ENCODE results near the gene TNC.
"Not testable (repeated sequence)": the region's sequence is repeated elsewhere in the genome, so short reads cannot be mapped to it uniquely, and the experiment has no call there.

Gene TNC

DNA sequence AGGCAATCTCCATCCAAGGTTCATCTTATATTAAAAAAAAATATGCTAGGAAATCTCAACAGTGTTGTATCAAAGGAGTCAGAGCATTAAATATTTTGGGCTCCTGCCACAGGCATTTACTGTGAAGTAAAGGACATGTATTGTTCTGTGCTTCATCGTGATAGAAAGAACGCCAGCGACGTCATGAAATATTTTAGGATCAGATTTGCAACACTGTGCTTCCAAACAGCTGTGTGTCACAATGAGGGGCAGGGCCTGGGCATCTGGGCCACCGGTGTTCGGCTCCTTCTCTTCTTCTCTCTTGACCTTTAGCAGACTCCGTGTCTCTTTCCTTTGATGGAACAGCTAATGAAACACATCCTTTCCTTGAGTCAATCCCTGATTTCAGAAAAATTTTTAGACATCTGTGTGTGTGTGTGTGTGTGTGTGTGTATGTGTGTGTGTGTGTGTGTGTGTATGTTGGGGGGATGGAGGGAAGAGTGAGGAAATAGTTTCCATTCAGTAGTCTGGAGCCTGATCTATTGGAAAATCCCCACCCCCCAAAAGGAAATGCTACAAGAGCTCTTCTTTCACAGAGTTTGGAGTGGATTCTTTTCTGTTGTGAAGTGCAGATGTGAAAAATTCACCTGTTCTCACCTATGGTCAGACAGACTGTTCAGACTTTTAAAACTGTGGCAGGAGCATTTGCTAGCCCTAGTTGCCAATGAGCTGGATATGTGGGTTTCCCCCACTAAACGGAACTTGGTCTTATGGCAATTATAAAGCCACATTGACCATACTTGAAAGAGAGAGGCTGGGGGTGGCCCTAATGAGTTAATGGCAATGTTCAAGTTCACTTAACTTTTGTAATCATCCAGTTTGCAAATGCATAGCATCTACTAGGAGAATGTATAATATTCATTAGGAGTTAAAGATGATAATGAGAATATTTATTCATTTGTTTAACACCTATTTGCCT lies 18.1 kb upstream of the TNC start:
- no peak for DNase-seq (ENCODE audit: extremely low read depth in 1 of 2, low read depth in 1 of 2)

DNA sequence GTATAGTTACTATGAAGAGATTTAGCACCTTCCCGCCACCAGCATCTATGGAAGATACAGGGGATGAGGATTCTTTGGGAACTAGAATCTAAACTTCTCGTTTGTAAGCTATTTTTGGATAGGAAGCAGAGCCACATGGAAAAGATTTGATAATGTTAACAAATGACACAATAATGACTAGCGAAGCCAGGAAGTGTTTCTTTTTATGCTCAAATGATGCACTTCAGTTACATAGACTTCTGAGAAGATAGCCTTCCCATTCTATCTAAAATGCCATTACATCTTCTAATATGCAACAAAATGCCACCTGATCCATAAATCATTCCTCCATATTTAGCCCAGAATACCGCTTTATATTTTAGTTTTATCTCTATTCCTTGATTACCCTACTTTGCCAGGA lies 17.0 kb upstream of the TNC start:
- DNase-seq (ENCODE audit: extremely low read depth in 1 of 2, low read depth in 1 of 2), result no peak

DNA sequence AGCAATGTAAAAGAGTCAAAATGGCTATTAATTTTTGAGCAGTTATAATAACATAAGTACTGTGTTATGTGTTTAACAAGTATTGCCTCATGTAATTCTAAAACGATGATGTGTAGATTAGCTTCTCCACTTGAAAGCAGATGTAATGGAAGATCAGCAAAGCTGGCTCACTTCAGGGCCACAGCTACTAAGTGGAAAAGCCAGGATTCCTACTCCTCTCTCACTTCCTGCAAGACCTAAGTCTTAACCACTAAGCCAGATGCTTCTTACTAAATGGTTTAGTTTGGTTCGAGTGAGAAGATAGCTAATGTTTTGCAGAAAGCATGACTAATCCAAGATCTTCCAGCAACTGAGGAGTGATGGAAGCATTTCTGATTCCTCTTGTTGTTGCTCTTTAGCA lies 15.7 kb upstream of the TNC start:
- DNase-seq (ENCODE audit: extremely low read depth in 1 of 2, low read depth in 1 of 2), result no peak

DNA sequence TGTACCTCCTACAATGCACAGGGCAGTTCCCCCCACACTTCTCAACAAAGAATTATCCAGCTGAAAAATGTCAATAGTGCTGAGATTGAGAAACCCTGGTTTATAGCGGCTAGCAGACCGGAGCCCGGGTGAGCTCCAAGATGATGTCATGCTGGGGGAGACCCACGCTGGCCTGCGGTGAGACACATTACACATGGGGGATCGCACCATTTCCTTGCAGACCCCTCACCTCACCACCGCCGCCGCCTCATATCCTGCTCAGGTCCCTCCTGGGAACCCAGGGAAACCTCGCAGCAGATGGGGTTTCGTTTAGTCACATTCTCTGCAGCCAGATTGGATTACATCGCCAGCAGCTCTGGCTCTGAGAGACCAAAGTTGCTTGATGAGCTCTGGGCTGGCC lies 14.7 kb upstream of the TNC start:
- DNase-seq (ENCODE audit: extremely low read depth in 1 of 2, low read depth in 1 of 2), result no peak

DNA sequence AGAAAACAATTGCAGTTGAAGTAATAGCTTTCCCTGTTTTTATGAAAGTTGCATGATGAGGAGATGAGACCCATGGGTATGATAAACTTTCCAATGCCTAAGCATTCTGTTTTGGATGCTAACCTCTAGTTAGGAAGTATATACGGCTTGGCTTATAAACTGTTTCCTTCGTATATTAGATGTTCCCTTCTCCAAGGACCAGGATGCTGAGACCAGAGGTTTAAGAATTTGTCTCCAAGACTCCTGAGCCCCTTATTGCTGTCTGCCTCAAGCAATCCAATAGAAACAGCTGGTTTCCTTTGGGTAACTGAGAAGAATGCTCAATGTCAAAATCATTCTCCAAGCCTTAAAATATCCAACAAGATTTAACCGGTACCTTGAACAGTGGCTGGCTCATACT lies 12.2 kb upstream of the TNC start:
- DNase-seq (ENCODE audit: extremely low read depth in 1 of 2, low read depth in 1 of 2), result no peak

DNA sequence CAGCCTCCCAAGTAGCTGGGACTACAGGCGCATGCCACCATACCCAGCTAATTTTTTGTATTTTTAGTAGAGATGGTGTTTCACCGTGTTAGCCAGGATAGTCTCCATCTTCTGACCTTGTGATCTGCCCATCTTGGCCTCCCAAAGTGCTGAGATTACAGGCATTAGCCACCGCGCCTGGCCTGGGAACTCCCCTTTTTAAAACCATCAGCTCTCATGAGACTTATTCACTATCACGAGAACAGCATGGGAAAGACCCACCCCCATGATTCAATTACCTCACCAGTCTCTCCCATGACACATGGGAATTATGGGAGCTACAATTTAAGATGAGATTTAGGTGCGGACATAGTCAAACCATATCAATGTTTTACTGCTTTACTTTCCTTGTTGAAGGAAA lies 10.8 kb upstream of the TNC start:
- not testable (repeated sequence) for DNase-seq (ENCODE audit: extremely low read depth in 1 of 2, low read depth in 1 of 2)

DNA sequence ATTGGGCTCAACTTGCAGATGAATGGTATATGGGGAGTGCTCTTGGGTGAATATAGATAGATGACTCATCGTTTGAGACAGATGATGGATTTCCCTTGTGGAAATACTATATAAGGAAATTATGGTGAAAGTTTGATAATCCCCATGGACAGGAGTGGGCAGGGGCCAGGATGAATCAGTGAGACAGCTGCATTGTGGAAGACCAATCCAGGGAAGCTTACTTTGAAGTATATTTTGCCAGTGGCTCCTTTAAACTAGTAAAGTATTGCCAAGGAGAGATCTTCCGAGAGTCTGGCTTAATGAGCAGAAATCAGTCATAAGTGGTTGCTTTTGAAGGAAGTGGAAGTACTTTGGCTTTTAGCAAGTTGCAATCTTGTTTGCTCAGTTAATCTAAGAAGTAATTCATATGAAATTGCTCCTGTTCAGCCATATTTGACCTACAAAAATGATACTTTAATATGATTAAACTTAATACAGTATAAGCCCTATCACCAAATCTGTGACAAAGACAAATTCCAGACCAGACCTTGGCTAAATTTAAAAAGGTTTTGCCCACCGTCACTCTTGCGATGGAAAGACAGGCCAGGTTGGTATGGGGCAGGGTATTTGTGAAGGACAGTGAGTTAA lies 9.3 kb upstream of the TNC start:
- no peak for DNase-seq (ENCODE audit: extremely low read depth in 1 of 2, low read depth in 1 of 2)

DNA sequence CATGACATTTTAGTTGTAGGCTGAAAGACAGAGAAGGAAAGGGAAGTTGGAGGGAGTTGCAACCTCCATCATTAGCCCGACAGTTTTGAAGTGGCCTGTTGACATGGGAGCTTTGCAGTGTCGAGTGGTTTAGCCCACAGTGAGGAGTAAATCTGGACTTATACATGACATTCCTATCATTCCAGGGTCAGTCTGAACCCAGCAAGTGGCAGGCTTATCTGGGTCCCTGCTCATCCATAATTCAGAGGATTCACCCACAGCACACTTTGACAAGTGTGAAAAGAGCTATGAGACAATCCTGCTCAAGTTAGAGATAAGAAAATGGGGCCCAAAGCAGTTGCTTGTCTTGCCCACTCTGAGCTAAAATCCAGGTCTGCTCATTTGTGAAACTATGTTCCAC lies 8.4 kb upstream of the TNC start:
- no peak for DNase-seq (ENCODE audit: extremely low read depth in 1 of 2, low read depth in 1 of 2)

DNA sequence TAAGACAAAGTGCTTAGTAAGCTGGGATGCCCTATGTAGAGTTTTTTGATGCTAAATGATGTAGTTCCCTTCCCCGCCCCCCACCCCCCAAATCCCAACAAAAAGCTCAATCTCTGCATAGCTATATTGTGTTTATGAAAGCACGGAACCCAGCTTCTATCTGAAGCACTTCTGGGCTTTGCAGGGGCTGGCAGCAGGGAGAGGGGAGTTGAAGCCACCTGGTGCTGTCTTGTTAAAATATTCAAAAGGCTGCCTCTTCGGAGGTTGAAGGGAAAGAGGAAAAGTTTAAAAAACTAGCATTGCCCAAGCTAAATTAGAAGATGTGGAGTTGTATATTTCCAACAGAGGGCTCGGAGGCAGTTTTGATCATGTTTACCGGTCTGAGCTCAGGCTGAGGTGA lies 5.0 kb upstream of the TNC start:
- DNase-seq (ENCODE audit: extremely low read depth in 1 of 2, low read depth in 1 of 2), result no peak

DNA sequence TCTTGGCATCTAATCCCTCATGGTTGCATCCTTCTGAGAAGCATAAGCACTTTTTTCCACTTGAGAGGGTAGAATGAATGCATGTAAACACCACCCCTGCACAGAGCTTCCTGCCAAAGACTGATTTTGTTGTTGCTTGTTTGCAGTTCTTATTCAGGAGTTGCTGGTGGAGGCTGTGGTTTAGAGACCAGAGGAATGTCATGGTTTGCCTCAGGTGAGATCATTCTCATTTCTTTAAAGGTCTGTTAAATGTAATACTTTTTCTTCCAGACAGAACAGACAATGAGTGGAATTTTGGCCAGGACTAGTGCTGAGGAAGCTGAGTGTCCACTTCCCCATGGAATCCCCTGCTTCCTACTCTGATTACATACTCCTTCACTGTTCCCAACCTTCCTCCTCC lies 3.2 kb upstream of the TNC start:
- DNase-seq (ENCODE audit: extremely low read depth in 1 of 2, low read depth in 1 of 2), result no peak

DNA sequence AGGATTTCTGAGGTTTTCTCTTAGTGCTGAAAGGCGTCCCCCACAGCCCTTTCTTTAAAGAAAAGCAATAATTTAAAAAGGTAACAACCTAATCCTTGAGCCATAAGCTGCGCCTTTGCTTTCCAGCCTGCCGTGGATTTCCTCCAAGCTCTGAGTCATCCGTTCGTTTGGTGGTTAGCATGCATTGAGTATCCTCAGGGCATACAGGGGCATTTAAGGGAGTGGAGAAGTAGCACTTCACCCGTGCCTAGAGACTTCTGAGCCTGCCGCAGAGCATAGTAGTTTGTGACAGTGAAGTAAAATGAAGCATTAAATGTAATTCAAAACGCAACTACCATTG lies 892 bp upstream of the TNC start:
- no peak for DNase-seq (ENCODE audit: extremely low read depth in 1 of 2, low read depth in 1 of 2)

DNA sequence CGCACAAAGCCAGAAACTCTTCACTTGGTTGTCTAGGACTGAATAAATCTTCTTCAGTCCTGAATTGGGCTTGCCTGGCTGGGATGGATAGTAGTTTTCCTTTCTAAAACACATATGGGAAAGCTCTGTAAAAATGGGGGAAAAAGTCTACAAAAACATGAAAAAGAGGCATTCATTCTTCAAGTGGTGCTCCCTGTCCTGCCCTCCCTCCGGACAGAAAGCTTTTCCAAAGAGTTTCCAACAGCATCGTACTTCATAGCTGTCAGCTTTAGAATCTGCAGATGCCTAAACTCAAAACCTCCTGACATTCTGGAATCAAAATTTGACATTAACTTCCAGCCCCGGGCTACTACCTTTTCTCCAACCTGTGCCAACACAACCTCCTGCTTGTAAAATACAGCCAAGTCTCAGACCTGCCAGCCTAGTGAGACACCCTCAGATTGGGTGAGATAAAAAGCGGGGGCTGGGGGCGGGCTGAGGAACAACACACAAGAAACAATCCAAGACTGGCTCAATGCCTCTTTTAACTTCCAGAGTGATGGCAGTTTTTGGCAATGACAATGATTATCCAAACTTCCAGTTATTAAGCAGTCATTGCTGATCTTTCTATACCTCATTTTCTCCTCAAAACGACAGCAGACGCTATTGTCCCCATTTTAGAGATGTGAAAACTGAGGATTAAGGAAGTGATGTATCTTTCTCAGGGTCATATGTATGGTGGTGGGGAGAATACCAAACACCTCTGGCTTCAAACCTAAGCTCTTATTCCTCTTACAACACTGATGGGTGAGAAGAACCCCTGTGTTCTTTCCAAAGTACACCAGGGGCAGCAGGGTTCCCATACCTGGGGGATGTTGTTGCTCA lies 1.3 kb downstream of the TNC start:
- no peak for DNase-seq (ENCODE audit: extremely low read depth in 1 of 2, low read depth in 1 of 2)

DNA sequence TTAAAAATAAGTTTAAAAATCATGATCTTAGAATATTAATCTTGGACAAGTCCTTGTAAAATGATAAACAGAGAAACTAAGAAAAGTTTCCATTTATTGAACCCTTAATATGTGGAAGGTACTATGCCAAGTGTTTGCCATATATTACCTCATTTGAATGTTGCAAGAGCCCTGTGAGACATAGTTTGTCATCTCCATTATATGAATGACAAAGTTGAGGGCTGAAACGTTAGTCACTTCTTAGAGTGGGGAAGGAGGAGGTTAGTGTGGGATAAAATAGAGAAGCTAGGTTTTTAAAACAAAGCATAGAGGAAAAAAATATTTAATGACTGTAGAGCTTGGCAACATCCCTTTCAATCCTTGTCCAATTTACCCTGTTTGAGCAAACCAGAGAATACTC lies 2.0 kb downstream of the TNC start:
- DNase-seq (ENCODE audit: extremely low read depth in 1 of 2, low read depth in 1 of 2), result no peak

DNA sequence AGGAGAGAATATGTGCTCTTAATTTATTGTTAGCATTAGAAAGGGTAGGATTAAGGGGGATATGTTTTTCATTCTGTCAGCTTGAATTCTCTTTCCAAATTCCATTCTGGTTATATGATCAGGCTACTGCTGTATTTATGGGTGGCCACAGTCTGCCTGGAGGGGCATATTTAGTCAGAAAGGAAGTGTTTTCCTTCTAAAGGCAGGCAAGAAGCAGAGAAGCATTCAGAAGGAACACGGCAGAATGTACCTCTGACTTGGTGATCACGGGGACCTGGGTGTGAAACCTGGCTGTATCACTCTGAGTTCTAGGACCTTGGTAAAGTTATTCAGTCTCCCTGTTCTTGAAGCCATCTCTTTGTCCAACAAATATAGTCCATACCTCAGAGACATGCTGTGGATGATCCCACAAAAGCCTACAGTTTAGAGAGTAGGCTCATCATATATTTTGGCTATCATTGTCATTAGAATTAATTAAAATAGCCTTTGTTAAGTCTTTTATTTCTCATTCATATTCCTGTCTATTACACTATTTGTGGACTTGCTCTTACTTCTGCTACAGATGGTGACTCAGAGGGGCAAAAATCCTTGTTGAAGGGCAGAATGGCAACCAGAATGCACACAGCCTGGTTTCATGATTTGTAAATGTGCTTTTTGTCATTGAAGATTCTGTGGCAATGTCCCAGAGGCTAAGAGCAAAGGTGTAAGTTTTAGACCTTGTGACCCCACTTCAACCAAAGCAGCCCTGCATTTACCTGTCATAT lies 2.7 kb downstream of the TNC start:
- no peak for DNase-seq (ENCODE audit: extremely low read depth in 1 of 2, low read depth in 1 of 2)

DNA sequence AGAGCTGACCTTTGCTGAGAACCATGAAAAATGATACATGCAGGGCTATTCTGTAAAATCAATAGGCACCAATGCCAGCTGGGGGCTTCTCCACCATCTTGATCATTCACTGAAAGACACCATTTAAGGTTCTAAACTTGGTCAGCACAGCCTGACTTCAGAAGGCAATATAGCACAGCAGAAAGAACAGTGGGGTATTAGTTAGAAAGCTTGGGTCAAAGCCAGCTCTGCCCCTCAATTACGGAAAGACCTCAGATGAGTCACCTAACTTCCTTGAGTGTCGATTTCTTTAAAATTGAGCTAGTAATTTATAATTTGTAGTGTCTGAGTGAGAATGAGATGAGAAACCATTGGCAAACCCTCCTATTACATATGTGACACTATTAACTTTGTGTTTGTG lies 3.4 kb downstream of the TNC start:
- no peak for DNase-seq (ENCODE audit: extremely low read depth in 1 of 2, low read depth in 1 of 2)

DNA sequence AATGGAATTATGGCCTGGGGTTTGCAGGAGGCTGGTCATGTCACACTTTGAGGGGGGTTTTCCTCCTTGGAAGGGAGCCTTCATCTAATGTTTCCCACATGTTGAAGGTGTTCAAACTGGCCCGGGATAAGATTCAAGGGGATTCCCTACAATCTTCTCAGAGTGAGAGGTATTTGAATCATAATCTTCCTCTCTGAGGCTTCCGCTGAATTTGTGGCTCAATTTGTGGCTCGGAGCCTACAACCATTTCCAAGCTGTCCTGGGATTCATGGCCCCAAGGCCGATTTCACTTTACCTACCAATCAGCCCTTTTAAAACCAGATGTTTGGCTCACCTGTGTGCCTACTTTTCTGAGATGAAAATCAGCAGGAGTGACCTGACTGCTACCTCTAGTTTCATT lies 3.9 kb downstream of the TNC start:
- DNase-seq (ENCODE audit: extremely low read depth in 1 of 2, low read depth in 1 of 2), result no peak

DNA sequence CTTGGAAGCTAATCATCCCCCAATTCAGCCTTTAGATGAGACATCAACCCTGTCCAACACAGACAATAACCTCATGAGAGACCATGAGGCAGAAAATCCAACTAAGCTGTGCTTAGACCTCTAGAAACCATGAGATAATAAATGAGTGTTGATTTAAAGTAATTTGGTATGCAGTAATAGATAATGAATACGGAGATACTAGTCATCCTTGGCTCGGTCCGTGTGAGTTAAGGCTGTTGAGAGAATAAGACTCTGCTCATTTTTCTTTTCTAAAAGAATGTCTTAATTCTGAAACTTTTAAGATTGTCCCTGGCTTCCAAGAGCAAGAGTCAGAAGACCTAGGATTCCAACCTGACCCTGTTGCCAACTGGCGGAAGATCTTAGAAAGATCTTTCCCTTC lies 6.1 kb downstream of the TNC start:
- DNase-seq (ENCODE audit: extremely low read depth in 1 of 2, low read depth in 1 of 2), result no peak

DNA sequence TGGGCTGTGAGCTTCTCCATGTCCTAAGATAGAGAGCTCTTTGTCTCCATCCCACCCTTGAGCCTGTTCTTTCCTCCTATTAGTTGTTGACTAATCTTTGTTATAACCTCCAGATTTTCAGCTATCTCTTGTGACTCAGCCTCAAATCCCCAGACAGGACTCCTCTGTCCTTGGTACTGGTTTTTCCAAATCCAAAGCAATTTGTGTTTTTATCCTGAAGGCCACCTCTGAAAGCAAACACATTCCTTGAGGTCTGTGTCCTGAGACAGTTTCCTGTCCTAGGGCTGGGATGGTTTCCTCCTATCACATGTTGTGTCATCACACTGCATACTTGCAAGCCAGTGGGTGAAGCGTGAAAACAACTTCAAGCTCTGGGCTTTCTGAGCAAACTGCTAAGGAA lies 8.5 kb downstream of the TNC start:
- no peak for DNase-seq (ENCODE audit: extremely low read depth in 1 of 2, low read depth in 1 of 2)

DNA sequence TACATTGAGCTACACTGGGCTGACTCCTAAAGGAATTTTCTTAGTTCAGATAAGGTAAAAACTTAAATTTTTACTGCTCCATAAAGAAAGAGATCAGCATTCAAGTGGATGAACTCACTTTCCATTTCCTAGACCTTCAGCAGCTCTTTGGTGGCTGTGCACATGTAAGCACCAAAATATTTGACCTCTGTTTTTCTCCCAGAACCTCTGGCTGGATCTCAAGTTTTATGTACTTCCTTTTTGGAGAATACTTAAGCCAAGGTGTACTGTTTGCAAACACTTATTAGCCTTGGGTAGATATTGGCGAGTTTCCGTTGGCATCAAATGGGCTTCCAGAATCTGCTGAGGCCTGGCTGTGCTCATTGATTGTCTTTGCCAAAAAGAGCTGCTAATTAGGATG lies 10.3 kb downstream of the TNC start:
- no peak for DNase-seq (ENCODE audit: extremely low read depth in 1 of 2, low read depth in 1 of 2)

DNA sequence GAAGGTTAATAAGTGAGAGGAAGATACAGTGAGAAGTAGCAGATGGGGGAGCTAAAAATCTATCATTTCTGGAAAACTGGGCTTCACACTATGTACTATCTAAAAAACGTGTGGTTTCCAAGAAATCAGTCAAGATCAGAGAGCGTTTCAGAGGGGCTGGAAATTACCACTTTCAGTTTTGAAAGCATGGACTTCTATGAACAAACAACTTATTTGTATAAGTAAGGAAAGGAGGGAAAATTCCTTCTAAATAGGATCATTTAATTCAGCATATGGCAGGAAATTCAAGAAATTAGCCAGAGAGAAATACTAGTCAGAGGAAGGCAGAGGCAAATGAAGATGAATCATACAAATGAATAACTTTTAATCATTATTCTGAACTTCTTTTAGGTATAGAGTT lies 11.3 kb downstream of the TNC start:
- no peak for DNase-seq (ENCODE audit: extremely low read depth in 1 of 2, low read depth in 1 of 2)

DNA sequence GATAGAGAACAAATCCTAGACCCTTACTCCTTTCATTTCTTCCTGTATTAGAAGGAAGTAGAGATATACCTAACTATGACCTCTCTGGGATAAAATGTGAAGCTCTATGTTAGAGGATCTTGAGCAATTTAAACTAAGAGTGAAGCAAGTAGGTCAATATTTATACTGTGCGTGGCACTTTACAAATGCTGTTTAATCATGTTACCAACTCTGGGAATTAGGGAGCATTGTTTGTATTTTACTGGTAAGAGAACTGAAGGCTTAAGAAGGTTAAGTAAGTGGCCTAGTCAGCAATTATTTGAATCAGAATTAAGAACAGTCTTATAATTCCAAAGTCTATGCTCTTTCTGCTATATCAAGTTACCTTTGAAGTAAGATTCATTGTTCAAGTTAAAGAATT lies 12.0 kb downstream of the TNC start:
- no peak for DNase-seq (ENCODE audit: extremely low read depth in 1 of 2, low read depth in 1 of 2)
